Stimulated activated CD4-positive, alpha-beta T cell treated with anti-CD3 and anti-CD28 coated beads, TNF-alpha, amount 100 ng/mL, for 4 hours (primary cell): ENCODE data around the gene MED15.
"Not testable (repeated sequence)": the region's sequence is repeated elsewhere in the genome, so short reads cannot be mapped to it uniquely, and the experiment has no call there.

Source experiments
- DNase-seq, 3 experiments: peaks; one replicate each; pipeline ENCODE4 v3.0.0-alpha.2; 2020; ENCODE audit warnings: low read depth in 3 of 3

The MED15 gene, protein sequence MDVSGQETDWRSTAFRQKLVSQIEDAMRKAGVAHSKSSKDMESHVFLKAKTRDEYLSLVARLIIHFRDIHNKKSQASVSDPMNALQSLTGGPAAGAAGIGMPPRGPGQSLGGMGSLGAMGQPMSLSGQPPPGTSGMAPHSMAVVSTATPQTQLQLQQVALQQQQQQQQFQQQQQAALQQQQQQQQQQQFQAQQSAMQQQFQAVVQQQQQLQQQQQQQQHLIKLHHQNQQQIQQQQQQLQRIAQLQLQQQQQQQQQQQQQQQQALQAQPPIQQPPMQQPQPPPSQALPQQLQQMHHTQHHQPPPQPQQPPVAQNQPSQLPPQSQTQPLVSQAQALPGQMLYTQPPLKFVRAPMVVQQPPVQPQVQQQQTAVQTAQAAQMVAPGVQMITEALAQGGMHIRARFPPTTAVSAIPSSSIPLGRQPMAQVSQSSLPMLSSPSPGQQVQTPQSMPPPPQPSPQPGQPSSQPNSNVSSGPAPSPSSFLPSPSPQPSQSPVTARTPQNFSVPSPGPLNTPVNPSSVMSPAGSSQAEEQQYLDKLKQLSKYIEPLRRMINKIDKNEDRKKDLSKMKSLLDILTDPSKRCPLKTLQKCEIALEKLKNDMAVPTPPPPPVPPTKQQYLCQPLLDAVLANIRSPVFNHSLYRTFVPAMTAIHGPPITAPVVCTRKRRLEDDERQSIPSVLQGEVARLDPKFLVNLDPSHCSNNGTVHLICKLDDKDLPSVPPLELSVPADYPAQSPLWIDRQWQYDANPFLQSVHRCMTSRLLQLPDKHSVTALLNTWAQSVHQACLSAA

GRCh38 chr22:20507253-20508066, at the start of gene MED15:
Gene MED15 (plus strand): TSS chr22:20507610. CDS start chr22:20507679, 69 bp downstream.
- DNase-seq: peak; percentile 77 to 79 (median 78)

- no peak for DNase-seq
Measured at GRCh38 chr22:20458530-20459151, 48.8 kb upstream of the MED15 start.

GRCh38 chr22:20459152-20459542, 48.3 kb upstream of the MED15 start:
- no peak for DNase-seq

DNA sequence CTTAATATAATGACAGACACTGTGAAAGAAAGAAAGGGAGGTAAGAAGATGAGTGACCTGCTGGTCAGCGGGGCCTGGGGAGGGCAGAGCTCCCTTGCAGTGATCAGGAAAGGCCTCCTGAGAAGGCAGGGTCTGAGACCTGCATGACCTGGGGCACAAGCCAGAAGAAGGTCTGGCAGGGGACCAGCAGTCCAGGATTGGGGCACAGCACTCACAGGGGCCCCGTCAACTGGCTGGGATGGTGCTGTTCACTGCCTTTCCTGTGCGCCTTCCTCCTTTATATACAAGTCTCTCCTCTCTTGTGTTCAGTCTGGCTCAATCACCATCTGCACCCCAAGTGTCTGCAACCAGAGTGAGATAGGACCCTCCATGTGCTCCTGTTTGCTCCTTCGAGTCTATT, 47.5 kb upstream of the MED15 start:
- no peak for DNase-seq

DNA sequence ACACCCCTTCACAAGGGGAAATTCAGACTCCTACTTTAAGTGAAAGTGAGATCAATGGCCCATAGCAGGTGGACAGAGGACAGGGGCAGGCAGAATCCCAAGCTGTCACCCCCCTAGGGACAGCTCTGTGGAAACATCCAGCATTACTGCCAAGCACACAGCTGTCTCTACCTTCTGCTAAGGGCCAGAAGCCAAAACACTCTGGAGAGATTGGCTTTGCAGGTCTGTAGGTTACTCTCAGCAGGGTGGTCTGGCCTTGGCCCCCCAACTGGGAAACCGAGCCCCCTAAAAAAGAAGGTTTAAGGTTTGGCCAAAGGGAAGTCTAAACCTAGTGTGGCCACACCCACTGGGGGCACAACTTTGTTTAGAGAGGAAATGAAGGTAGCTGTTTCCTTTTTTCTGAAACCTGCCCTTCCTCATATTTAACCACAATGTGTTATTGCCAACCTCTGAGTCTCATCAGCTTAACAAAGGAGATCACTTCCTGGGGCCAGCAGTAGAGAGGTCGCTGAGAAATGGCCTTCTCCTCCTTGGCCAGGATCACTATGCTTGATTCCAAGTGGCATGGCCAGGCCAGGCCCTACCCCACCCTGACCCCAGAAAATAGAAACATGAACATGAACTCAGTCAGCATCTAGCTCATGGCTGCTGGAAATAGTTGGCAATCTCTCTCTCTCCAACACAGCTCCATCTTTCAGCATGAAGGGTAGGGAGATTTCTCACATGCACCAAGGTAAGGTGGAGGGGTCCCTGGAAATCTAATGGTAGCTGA, 43.9 kb upstream of the MED15 start:
- DNase-seq: no peak

- DNase-seq: peak in 2 of 3 experiments; percentile 19 to 34
Measured at GRCh38 chr22:20464096-20464614, 43.3 kb upstream of the MED15 start.

DNA sequence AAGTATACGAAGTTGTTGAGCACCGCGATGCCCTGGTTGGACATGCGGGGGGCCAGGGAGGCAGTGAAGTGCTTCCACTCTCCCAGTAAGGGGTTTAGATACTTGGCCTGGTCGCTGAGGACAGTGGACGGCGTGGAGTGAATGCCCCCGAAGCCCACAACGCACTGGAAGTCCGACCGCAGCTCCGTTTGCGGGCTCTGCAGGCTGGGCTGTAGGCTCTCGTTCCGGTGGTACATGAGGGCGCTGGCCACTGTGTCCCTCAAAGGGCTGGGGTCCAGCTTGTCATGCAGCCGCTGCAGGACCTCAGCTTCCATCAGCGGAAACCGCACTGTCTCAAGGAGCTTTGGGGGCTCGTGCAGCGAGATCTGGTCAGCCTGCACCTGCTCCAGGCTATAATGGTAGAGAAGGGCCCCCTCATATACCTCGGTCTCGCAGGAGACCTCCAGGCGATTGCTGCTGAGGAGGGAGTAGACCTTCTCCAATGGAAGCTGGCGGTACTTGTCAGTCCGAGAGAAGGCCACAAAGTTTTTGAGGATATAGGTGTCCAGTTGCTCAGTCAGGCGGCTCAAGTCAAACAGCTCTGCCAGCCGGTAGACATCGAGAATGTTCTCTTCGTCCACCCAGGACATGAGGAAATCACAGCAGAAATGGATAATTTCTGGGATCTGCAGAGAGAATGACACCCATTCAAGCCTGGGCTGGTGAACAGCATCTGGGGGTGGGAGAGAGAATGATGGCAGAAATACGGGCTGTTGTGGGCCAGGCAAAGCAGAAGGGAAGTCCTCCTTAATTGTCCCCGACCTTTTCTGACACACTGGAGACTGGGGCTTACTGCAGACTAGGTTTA, 42.3 kb upstream of the MED15 start:
- DNase-seq: no peak

- no peak for DNase-seq
Measured at GRCh38 chr22:20465759-20466077, 41.7 kb upstream of the MED15 start.

GRCh38 chr22:20466659-20467379, 40.6 kb upstream of the MED15 start:
- no peak for DNase-seq

GRCh38 chr22:20469110-20469868, 38.1 kb upstream of the MED15 start:
- DNase-seq: no peak

- not testable (repeated sequence) for DNase-seq
Measured at GRCh38 chr22:20470525-20470924, 36.9 kb upstream of the MED15 start.

DNA sequence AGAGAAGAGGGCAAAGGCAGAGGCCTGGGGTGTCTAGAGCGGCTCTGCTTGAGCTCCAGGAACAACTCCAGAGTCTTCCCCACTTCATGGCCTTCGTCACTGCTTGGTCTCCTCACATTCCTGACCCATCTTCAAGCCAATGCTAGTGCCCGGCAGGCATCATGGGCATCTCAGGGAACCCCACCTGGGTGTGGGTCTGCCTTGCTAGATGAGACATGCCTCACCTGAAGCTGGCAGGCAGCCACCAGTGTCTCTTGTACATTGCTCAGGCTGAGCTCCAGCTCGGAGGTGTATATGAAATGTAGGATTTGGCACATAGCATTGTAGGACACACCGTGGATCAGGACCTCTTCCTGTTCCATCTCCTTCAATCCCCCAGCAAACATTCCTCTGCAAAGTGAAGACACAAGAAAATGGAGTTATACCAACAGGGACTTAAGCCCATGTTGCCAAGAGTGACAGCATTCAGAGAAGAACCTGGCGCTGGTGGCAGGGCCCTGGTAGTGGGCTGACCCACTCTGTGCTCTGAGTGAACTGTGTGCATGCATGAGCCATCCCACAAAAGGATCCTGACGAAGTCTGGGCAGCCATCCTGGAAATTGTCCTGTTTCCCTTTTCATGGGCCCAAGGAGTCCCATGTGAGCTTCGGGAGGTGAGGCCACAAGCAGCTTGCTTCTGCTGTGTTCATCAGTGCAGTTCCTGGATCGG, 36.1 kb upstream of the MED15 start:
- no peak for DNase-seq

- no peak for DNase-seq
Measured at GRCh38 chr22:20472629-20473442, 34.6 kb upstream of the MED15 start.

DNA sequence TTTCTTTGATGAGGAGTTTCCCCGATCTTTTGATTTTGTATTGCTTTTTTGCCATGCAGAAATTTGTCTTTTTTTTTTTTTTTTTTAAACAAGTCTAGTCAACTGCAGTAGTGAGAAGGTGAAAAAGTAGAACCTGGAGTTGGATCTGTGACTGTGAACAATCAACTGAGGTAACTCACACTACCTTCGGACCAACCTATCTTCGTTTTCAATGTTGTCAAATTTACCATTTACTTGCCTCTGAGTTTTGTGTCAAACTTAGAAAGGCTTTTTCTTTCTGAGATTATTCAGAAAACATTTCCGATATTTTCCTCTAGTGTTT, 32.3 kb upstream of the MED15 start:
- DNase-seq: no peak

GRCh38 chr22:20475569-20475968, 31.8 kb upstream of the MED15 start:
- DNase-seq: not testable (repeated sequence)

DNA sequence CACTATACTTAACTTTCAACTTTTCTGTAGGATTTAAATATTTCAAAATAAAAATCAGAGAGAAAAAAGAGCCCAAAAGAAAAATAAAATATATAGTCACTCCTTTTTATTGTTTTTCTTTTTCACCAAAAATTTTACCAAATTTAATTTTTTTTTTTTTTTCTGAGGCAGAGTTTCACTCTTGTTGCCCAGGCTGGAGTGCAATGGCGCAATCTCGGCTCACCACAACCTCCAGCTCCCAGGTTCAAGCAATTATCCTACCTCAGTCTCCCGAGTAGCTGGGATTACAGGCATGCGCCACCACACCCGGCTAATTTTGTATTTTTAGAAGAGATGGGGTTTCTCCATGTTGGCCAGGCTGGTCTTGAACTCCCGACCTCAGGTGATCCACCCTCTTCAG, 29.4 kb upstream of the MED15 start:
- not testable (repeated sequence) for DNase-seq

DNA sequence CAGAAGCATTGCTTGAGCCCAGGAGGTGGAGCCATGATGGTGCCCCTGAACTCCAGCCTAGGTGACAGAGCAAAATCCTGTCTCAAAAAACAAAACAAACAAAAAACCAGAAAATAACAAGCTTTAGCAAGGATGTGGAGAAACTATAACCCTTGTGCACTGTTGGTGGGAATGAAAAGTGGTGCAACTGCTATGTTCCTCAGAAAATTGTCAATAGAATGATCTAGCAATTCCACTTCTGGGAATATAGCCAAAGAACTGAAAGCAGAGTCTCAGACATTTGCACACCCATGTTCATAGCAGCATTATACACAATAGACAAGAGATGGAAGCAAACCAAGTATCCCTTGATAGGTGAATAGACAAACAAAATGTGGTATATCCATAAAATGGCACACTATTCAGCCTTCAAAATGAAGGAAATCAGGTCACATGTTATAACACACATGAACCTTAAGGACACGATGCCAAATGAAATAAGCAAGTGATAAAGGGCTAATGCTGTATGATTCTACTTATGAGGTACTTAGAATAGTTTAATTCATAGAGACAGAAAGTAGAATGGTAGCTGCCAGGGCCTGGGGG, 27.7 kb upstream of the MED15 start:
- DNase-seq: no peak
